ENCODE measurements around the gene SETD1A. TPM values are rescaled to one million over a fixed set of nuclear protein-coding genes. Genes with fewer than 3 reads are reported as not detected.

SETD1A gene
- total and polyA plus RNA-seq, 2 of the 8 experiments (the other 6 are each of a cell fraction or from before 2014, with no cell fraction given): 4.8 to 29.0 TPM

- no peak for TF ChIP-seq CREB1 (IDR thresholded peaks at IDR 0.05)
- no peak for TF ChIP-seq CHD2 (IDR thresholded peaks at IDR 0.05; ENCODE audit: low read length)
Observed at GRCh38 chr16:30925632-30925987, 31.9 kb upstream of the SETD1A start (continued).

Data from H1 (cell line).